GM12878 (cell line): Measurements from ENCODE around the gene GALNT6. TPM values are rescaled to one million over a fixed set of nuclear protein-coding genes. Genes with fewer than 3 reads are reported as not detected.

Experiments
- CREM ChIP-seq: IDR thresholded peaks from 2 replicates; pipeline ENCODE4 v1.6.1; 2014; ENCODE audit warnings: antibody characterized with exemption, low read depth
- IRF4 ChIP-seq: IDR thresholded peaks from 2 replicates; pipeline ENCODE4 v1.6.1; 2011; ENCODE audit warnings: low read depth, low read length
- NRF1 ChIP-seq: conservative IDR thresholded peaks from 2 replicates; pipeline ENCODE4 v1.6.1; 2011; ENCODE audit warnings: mild to moderate bottlenecking, low read depth, low read length, improper control_type of control experiment
- SIN3A ChIP-seq: IDR thresholded peaks from 2 replicates; pipeline ENCODE4 v1.6.1; 2012; ENCODE audit warnings: low read depth, low read length, improper control_type of control experiment
- SREBF1 ChIP-seq: IDR thresholded peaks from 2 replicates; pipeline ENCODE4 v1.6.1; 2012; ENCODE audit warnings: mild to moderate bottlenecking, low read length
- SREBF2 ChIP-seq: IDR thresholded peaks from 2 replicates; pipeline ENCODE4 v1.6.1; 2012; ENCODE audit warnings: mild to moderate bottlenecking, low read length
- ZNF217 ChIP-seq: fragments of 450-650 bp; IDR thresholded peaks from 2 replicates; pipeline ENCODE4 v1.6.1; 2017; ENCODE audit warnings: antibody characterized with exemption, mild to moderate bottlenecking
- polyA plus RNA-seq, 11 experiments: library from polyadenylated mRNA; depleted of rRNA in 4 of 11; unstranded in 6 of 11; stranded (reverse) in 5 of 11; fragments of >200 nt; fragmentation: Nextera tagmentation in 4 of 11; fragmentation: Illumina TruSeq in 1 of 11; extraction: Ambion mirVana in 4 of 11; extraction: Trizol in 1 of 11; gene quantifications; 1 replicate in 1 of 11; 2 replicates in 10 of 11; pipeline versions ENCODE4 v1.2.1 to v1.2.3, GENCODE V29; 2011 to 2016; ENCODE audit warnings: inconsistent platforms in 2 of 11, missing spikeins in 2 of 11, low read depth in 1 of 11
- total RNA-seq, 4 experiments: library from RNA; depleted of rRNA in 3 of 4; stranded (reverse); fragments of >200 nt in 3 of 4; fragmentation: Illumina TruSeq in 1 of 4; extraction: Trizol in 1 of 4; gene quantifications; 2 replicates each; pipeline versions ENCODE4 v1.2.1 to v1.2.3, GENCODE V29; 2013 to 2021
- TF ChIP-seq, protein P1 (sequence below): IDR thresholded peaks from 2 replicates; pipeline ENCODE4 v1.6.1; 2012; ENCODE audit warnings: improper control_type of control experiment, low read depth, low read length; ENCODE audit not compliant: insufficient replicate concordance

GALNT6 gene
- total and polyA plus RNA-seq, 10 of the 15 experiments (the other 5 are each of a cell fraction or from before 2014, with no cell fraction given) = 6.6 to 40.4 (median 23.7) TPM

DNA sequence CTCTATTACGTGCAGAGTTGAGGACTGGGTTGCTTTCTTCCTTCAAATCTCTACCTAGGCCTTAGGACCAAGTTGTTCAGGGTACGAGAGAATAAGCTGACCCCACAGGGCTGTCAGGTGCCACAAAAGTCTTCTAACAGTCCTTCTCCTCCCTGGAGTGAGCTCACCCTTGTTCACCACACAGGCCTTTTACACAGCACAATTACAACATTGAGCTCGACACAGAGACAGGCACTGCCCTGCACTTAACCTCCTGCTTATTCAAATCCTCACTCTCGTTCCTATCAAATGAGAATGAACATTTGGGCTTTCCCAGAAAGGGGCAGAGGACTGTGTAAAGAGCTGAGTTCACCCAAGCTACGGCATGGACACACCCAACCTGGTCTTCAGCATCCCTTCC, 2.4 kb downstream of the GALNT6 start (continued):
- TF ChIP-seq, protein P1, sequence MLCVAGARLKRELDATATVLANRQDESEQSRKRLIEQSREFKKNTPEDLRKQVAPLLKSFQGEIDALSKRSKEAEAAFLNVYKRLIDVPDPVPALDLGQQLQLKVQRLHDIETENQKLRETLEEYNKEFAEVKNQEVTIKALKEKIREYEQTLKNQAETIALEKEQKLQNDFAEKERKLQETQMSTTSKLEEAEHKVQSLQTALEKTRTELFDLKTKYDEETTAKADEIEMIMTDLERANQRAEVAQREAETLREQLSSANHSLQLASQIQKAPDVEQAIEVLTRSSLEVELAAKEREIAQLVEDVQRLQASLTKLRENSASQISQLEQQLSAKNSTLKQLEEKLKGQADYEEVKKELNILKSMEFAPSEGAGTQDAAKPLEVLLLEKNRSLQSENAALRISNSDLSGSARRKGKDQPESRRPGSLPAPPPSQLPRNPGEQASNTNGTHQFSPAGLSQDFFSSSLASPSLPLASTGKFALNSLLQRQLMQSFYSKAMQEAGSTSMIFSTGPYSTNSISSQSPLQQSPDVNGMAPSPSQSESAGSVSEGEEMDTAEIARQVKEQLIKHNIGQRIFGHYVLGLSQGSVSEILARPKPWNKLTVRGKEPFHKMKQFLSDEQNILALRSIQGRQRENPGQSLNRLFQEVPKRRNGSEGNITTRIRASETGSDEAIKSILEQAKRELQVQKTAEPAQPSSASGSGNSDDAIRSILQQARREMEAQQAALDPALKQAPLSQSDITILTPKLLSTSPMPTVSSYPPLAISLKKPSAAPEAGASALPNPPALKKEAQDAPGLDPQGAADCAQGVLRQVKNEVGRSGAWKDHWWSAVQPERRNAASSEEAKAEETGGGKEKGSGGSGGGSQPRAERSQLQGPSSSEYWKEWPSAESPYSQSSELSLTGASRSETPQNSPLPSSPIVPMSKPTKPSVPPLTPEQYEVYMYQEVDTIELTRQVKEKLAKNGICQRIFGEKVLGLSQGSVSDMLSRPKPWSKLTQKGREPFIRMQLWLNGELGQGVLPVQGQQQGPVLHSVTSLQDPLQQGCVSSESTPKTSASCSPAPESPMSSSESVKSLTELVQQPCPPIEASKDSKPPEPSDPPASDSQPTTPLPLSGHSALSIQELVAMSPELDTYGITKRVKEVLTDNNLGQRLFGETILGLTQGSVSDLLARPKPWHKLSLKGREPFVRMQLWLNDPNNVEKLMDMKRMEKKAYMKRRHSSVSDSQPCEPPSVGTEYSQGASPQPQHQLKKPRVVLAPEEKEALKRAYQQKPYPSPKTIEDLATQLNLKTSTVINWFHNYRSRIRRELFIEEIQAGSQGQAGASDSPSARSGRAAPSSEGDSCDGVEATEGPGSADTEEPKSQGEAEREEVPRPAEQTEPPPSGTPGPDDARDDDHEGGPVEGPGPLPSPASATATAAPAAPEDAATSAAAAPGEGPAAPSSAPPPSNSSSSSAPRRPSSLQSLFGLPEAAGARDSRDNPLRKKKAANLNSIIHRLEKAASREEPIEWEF = no peak
- TF ChIP-seq ZNF217 (no peak), NRF1 (no peak), CREM (no peak), SREBF2 (no peak), SIN3A (no peak), SREBF1 (no peak), IRF4 (no peak)
